ENCODE measurements around the gene MED22.
A peak's percentile ranks its signal among the peaks of the same experiment; 100 is the strongest.
"Not testable (repeated sequence)": the region's sequence is repeated elsewhere in the genome, so short reads cannot be mapped to it uniquely, and the experiment has no call there.

MED22 gene

DNA sequence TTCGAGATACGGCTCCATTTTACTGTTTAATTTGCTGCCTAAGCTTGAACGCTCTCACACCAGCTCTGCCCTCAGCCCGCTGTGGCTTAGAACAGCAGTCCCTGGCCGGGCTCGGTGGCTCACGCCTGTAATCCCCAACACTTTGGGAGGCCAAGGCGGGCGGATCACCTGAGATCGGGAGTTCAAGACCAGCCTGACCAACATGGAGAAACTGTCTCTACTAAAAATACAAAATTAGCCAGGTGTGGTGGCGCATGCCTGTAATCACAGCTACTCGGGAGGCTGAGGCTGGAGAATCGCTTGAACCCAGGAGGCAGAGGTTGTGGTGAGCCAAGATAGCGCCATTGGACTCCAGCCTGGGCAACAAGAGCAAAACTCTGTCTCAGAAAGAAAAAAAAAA is 29.3 kb upstream of the MED22 start:
- not testable (repeated sequence) for DNase-seq (ENCODE audit: low read depth in 2 of 3, low spot score in 2 of 3)

DNA sequence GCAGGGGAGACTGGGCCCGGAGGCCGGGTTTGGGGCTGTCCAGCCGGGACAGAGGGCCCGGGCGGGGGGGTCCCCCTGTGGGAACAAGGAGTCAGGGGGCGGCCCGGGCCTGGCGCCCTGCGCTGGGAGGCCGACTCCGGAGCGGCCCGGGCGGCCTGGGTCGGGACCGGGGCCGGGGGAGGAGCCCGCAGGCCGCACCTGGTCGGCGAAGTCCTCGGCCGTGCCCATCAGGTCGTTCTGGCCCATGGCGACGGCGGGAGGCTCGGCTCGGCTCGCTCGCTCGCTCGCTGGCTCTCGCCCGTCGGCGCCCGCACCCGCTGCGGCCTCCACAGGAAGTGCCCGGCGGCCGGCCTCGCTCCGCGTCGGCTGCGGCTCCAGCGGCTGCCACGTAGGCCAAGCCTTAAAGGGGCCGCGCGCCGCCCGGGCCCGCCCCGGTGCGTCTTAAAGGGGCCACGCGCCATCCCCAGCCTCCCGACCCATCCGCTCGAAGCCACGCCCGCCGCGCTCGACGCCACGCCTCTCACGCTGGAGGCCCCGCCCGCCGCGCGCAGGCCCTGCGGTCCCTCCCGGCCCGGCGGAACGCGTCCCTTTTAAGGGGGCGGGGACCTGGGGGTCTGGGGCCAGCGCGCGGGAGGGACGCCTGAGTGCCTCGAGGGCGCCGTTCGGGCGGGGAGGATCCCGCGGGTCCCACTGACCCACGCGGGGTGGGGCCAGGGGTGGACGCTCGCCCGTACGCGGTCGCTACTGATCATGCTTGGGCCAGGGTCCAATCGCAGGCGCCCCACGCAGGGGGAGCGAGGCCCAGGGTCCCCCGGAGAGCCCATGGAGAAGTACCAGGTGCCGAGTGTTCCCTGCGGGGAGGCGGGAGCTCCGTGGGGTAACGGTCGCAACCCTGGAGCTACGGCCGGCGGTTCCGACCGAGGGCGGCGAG is 28.1 kb upstream of the MED22 start, which contains the start of the genes STKLD1 and SURF4:
STKLD1 (plus strand) TSS at position 643 of the 931 bp plus-strand sequence; CDS start at position 751, 108 bp downstream.
SURF4 (minus strand) TSS at position 337 of the 931 bp plus-strand sequence; CDS start at position 246, 91 bp downstream.
- DNase-seq (ENCODE audit: low read depth in 2 of 3, low spot score in 2 of 3): peak; percentile 93 to 96 (median 93)

DNA sequence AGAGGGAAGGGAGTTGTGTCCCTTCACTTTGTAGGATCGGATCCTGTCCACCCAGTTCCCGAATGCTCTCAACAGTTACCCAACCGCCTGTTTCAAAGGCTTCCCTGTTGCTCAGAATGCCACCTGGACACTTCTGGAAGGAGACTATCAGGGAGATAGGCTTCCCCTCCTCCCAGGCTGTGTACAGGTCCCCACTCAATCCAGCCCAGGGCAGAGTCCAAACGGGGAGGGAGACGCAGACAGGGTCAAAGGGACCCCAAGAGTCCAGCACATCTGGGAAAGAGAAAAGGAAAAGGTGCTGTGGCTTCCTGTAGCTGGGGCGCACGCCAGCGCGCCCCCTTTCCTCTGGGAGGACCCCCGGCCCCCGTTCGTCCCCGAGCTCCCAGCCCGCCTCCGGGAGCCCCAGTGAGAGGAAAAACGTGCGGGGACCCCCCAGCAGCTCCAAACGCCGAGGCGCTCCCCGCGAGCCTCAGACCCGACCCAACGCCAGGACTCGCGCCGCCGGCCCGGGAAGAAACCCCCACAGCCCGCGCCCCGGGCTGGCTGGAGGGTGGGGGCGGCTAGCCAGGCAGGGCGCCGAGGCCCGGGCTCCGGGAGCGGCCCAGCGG is 27.3 kb upstream of the MED22 start:
- DNase-seq (ENCODE audit: low read depth in 2 of 3, low spot score in 2 of 3): no peak

DNA sequence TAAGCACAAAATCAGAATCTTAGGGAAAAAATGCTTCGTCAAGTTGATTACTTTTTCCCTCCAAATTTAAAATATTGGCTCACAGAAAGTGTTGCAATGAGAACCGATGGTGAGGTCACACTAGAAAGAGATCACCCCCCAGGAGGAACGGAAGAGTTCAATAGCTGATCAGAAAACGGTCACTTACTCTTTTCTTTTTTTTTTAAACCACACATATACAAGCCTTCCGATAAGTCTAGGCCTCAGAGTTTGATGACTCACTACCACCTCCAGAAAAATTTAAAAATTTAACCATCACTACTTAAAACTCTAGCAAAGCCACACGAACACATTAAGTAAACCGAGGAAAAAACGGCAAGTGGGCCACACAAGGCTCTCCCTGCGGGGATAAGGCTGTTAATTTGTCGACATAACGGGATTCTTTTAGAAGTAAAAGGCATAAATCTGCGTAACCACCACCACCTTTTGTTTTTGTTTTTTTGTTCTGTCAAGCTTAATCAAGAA is 26.7 kb upstream of the MED22 start:
- no peak for DNase-seq (ENCODE audit: low read depth in 2 of 3, low spot score in 2 of 3)

DNA sequence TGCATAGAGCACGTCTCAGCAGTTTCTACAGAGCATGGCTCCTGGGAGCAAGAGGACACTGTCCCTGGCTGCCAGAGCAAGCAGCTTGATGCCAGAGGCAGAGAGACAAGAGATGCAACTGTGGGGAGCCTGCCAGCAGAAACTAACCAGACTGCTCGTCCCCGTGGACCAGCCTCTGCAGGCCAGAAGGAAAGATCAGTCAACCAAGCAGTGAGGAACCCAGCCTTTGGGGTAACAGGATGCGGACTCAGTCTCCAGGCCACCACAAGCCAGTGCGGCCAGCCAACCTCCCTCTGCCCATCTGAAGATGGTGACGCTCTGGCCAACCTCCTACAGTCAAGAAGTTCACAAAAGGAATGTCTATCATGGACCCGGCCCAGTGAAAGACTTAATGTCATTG is 24.2 kb upstream of the MED22 start:
- no peak for DNase-seq (ENCODE audit: low read depth in 2 of 3, low spot score in 2 of 3)

DNA sequence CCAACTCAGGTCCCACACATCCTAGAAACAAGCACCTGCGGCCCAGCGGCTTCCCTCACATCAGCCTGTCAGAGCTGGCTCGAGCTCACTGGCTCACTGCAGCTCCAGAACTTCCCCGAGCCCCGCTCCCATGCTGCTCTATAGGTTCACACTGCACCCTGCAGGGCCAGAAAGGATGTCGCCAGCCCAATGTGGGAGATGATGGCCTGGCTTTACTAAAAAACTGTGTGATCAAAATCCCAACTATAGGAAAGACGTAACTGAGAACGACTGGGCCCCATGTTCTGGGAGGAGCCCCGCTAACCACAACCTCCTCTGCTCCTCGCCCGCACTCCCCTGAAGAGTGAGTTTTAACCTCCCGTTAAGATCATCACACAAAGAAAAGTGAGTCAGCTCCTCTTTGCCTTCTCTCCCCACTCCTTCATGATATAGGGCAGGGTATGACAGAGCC is 23.4 kb upstream of the MED22 start:
- DNase-seq (ENCODE audit: low read depth in 2 of 3, low spot score in 2 of 3): peak in 1 of 3 experiments; percentile 59

DNA sequence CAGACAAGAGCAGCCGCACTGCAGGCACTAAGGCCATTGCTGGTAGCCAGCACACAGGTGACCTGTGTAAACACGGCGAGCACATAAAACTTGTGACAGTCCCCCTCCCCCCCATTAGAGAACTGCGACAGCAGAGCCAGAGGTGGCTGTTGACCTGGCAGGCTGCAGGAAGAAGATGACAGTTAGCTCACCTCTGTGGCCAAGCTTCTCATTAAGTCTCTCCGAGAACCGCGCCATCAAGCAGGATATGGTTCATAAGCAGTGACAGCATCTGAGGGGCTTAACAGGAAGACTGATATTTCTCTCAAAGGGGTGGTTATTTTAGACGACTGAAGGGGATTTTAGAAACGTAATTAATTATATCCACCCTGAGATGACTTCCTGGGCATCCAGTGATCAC is 22.8 kb upstream of the MED22 start:
- DNase-seq (ENCODE audit: low read depth in 2 of 3, low spot score in 2 of 3): no peak

DNA sequence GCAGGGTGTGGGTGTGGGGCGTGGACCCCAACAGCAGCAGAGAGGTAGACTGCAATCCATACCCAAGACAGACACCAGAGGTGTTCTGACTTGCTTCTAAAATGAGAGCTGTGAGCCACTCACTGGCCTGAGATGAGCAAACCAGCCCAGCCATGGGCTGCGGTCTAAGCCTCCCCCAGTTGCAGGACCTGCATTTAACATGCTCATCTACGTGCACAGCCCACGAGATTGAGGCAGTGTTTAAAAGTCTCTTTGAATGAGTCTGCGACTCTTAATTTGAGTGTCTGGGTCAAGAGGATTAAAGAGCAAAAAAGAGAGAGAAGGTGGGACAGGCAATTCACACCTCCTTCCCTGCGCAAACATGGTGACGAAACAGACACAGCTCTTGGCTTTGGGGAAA is 22.0 kb upstream of the MED22 start:
- DNase-seq (ENCODE audit: low read depth in 2 of 3, low spot score in 2 of 3): no peak

DNA sequence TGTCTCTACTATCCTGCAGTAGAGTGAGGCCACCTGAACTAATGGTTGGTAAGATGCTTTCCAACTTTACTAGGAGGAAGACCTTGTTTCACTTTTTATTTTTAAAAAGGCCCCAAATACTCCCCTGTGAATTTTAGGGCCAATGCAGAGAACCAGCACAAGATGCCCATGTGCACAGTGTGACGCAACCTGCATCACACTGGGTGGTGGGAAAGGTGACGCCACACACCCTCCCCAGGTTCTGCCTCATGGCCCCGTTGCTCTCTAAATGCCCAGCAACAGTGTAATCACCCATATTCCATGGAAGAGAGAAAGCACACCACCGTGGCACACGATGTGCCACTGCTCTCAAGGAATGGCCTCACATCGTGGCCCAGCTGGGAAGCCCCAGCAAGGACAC is 21.5 kb upstream of the MED22 start:
- no peak for DNase-seq (ENCODE audit: low read depth in 2 of 3, low spot score in 2 of 3)

DNA sequence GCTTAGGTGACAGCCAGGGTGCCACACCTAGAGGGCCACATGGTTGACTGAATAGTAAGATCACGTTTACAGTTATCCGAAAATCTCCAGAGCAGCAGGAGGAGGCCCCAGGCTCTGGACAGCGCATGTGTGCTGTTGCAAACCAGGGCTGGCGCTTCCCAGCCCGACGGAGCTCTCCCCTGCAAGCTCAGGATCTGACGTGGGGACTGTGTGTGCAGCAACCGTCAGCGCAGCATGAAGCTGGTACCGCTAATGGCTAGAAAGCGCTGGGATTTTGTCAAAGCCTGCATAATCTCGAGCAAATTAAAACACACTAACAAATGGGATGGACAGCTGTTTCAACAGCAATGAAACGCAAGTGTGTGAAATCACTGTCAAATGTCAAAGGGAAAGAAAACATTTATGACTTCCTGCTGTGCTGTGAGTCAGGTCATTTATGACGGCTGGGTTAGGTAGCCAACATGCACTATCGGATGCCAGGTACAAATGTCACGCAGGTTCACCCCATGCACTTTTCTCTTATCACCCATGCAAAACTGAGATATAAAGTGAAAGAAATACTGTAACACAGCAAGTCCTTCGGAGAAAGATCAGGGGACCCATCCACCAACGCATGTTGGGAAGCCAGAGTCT is 20.4 kb upstream of the MED22 start:
- no peak for DNase-seq (ENCODE audit: low read depth in 2 of 3, low spot score in 2 of 3)

DNA sequence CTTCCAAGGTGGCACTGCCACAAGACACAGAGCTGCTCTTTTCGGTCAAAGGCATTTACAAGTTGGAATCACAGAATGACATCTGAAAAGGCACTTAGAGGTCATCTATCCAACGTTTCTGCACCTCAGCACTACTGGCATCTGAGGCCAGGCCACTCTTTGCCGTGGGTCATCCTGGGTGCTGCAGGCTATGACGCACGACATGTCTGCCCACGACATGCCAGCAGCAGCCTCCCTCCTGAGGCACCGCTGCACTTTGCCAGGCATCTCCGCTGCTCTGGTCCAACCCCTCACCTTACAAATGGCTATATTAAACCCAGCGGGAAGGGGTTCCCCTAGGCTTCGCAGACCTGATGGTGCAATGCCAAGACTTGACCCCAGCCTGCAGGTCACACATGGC is 19.8 kb upstream of the MED22 start:
- no peak for DNase-seq (ENCODE audit: low read depth in 2 of 3, low spot score in 2 of 3)

DNA sequence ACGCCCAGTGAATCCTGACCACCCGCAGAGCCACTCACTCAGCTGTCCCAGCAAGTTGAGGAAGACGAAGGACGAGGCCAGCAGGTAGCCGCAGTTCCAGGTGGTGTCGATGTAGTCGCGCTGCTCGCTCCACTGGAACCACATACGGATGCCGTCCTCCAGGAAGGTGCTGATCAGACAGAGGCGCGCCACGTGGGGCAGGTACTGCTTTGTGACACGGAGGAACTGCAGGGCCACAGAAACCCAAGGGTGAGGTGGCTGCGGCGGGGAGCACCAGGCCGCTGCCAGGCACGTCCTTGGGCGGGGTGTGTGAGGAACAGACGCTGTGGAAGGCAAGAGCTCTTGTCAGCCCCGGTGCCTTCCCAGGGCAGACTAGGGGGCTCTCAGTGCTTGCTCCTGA is 19.3 kb upstream of the MED22 start:
- no peak for DNase-seq (ENCODE audit: low read depth in 2 of 3, low spot score in 2 of 3)

DNA sequence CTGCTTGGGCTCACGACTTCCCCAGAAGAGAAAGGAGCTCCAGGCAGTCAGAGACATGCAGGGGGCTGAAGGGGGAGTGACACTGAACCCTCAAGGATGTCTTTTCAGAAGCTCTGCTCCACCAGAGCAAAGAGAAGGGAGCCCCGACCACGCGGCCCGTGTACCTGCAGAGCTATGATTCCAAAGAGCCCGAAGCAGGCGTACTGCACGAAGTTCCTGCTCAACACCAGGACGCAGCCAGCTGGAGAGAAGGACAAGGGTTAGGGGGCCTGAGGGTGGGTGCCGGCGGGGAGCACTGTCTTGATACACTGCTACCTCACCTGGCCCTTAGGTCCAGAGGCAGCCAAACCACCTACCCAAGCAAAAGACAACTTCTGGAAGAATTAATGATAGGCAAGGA is 18.5 kb upstream of the MED22 start:
- DNase-seq (ENCODE audit: low read depth in 2 of 3, low spot score in 2 of 3): no peak

DNA sequence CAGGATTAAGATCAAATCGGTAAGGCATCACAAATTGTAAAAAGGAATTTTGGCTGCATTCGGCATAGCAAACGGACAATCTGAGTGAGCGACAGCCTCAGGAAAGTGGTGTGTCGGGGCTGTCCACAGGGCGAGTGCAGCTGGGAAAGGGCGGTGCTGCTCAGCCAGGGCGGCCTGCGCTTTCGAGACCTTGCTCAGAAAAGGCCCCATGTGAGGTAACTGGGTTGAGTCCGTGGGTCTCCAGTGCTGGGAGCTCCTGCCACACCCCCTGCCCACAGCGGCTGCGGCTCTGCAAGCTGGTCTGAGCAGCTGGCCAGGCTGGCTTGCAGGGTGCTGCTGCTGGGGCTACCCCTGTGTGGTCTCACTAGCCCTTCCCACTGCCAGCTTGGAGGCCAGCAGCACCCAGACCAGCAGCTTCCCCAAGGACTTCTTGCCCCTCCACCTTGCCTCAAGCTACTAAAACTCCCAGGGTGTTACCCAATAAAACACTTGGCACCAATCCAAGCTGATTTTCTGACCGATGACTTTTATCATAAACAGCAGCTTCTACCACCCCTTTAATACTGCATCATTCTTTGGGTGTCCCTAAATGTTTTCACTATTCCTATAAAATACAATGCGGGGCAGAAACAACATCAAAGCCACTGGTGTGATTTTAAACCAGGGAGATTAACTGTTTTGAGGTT is 14.6 kb upstream of the MED22 start:
- DNase-seq (ENCODE audit: low read depth in 2 of 3, low spot score in 2 of 3): no peak

DNA sequence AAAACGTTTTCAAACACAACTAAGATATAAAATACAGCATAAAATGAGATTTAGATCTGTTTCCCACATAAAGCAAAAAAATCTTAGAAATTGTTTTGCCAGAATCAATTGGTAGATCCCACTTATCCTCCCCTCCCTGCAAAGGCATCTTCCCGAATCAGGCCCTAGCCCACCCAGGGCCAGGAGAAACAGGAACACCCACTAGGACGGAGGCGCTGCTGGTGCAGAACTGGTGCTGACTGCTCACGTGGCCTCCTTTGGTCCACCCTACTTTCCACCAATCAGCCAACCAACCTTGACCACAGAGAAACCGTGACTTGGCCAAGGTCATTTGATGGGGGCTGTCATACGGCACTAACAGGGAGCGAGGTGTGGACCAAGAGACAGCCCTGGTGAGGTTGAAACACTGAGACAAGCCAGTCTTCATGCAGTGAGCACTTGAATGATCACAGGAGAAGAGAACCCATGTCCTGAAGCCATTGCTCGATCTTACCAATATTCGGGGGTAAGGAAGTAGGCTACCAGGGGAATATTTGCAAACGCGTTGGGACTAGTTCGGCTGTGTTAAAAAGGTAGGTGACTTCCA is 13.7 kb upstream of the MED22 start:
- no peak for DNase-seq (ENCODE audit: low read depth in 2 of 3, low spot score in 2 of 3)

DNA sequence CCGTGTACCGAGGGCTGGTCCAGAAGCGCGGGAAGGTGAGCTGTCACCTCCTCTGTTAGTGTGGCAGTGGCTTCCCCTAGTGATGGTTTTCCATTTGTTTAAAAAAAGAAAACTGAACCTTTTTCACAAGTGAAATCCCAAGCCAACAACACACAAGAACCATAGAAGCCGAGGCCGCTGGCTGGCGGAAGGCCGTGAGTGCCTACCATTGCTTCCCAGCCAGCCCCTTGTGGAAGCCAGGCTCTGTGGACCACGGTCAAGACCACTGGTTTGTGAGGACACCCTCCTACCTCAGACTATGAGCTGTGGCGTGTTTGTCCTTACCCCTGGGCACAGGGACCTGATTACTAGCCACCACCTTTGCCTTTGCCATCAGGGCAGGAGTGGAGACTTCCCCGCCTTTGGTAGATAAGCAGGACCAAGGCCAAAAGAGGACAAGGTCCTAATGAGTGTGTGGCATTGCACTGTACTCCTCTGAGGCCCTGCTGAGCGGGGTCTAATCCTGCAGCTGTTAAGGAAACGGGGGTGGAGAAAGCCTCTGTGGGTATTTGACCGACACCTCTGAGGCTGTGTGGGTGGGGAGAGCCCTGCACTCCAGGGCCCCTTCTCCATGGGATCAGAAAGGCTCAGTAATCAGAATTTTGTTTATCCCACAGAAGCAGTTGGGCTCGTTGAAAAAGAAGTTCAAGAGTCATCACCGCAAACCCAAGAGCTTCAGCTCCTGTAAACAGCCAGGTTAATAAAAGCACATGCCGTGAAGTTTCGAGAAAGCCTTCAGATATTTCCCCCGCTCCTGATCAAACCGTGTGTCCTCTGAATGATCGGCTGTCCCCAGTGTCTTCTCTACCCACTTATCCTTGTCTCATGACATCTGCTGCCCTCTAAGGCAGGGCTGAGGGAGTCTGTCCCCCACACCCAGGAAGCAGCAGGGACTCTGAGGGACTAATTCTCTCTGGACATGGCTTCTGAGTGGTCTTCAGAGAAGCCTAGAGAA is 12.8 kb upstream of the MED22 start:
- no peak for DNase-seq (ENCODE audit: low read depth in 2 of 3, low spot score in 2 of 3)

DNA sequence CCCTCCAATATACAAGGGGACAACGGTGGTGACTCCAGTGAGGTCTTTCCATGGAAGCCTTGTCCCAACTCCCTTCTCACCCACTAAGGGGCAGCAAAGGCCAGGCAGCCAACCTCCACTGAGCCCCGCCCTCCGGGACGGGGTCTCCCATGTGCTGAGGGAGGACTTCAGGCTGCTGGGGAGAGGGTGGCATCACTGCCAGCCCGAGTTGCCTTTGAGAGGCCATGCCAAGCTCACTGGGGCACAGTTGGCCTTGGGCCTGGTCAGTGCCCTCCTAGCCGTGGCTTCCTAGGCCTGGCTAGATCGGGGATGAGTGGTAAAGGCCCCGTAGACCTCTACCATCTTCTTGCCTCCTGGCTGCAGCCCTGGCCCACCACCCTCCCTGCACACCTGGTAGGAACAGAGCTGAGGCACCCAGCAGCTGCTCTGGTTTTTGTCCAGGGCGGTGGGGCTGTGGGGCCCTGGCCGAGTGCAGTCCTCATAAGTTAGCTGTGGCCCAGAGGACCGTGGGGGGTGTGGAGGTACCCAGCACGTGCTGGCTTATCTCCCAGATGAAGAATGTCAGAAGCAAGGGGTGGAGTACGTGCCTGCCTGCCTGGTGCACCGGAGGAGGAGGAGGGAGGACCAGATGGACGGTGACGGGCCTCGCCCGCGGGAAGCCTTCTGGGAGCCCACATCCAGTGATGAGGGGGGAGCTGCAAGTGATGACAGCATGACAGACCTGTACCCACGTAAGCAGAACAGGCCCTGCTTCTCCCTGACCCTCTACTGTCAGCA is 11.7 kb upstream of the MED22 start:
- DNase-seq (ENCODE audit: low read depth in 2 of 3, low spot score in 2 of 3): no peak

DNA sequence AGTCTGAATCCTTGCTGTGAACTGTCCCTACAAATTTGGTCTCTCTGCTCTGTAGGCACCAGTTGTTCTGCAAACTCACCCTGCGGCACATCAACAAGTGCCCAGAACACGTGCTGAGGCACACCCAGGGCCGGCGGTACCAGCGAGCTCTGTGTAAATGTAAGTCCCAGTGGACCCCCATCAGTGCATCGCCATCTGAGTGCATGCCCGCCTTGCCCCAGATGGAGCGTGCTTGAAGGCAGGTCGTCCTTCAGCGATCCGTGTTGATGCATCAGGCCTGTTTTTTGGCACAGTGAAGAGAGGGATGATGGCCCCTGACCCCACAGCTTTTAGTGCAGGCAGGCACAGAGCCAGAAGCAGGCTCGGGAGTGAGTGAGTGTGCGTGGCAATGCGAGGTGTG is 9.7 kb upstream of the MED22 start:
- no peak for DNase-seq (ENCODE audit: low read depth in 2 of 3, low spot score in 2 of 3)

Data from activated CD8-positive, alpha-beta memory T cell treated with anti-CD3 and anti-CD28 coated beads for 48 hours (primary cell).